ENCODE data around the gene MFRP.

- TF ChIP-seq EZH2 (IDR thresholded peaks at IDR 0.05) (no peak), POLR2AphosphoS5 (IDR thresholded peaks at IDR 0.05; ENCODE audit: borderline replicate concordance, low read depth, low read length) (no peak), FOXP2 (optimal IDR thresholded peaks at IDR 0.05; ENCODE audit: control extremely low read depth, extremely low read length, insufficient read depth) (no peak)
These were observed 5.1 kb downstream of the MFRP start for GRCh38 chr11:119341222-119342022.

Data from SK-N-MC (cell line).